CD4-positive, alpha-beta T cell treated with Interleukin-12 subunit alpha and Interleukin-12 subunit beta, for 1 hour (primary cell): ENCODE results near the gene NR2C2AP.

Experiments
- DNase-seq: peaks from one replicate; pipeline ENCODE4 v3.0.0-alpha.2; 2020

Gene NR2C2AP

DNA sequence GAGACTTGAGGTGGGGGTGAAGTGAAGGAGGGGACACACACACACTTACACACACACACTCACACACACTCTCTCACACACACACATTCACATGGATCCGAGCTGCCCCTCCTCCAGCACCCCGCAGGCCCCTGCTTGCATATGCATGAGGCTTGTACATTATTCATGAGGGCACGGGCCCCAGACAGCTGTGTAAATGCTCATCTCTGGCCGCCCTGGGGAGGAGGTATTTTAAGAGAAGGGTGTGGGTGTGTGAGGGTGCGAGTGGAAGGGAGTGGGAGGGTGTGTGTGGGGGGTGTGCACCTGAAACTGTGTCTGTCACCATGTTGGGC is 10.9 kb upstream of the NR2C2AP start:
- no peak for DNase-seq

GRCh38 chr19:19213426-19214158 is 10.4 kb upstream of the NR2C2AP start:
- no peak for DNase-seq

GRCh38 chr19:19212916-19213315 is 9.7 kb upstream of the NR2C2AP start:
- DNase-seq, result no peak

- no peak for DNase-seq
These were observed 8.5 kb upstream of the NR2C2AP start, which contains the start of gene NCAN for GRCh38 chr19:19211499-19212420. NCAN (plus strand) TSS chr19:19211958; CDS start chr19:19216954, 4,996 bp downstream.

- DNase-seq, result no peak
These were observed 6.2 kb upstream of the NR2C2AP start for GRCh38 chr19:19209372-19209771.

GRCh38 chr19:19207637-19208572 is 4.7 kb upstream of the NR2C2AP start:
- DNase-seq, result no peak

DNA sequence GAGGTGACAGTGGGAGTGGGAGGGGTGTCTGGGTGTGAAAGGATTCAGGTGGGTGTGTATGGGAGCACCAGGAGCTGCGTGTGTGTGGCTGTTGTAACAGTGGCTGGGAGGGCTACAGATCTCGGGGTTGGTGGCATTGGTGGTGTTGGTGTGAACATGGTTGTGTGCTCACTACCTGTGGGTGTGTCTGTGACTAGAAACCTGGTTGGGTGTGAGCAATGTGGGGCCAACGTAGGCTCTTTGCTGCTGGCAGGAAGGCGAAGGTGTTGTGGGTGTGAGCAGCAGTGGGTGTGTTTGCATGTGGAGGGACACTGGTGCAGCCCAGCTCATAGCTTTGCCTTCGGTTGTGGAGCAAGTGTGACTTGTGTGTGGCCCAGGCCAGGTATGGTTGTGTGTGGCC is 3.7 kb upstream of the NR2C2AP start:
- no peak for DNase-seq

GRCh38 chr19:19205416-19206410 is 2.5 kb upstream of the NR2C2AP start:
- DNase-seq, result no peak

- no peak for DNase-seq
These were observed 967 bp upstream of the NR2C2AP start for GRCh38 chr19:19204181-19204580.

DNA sequence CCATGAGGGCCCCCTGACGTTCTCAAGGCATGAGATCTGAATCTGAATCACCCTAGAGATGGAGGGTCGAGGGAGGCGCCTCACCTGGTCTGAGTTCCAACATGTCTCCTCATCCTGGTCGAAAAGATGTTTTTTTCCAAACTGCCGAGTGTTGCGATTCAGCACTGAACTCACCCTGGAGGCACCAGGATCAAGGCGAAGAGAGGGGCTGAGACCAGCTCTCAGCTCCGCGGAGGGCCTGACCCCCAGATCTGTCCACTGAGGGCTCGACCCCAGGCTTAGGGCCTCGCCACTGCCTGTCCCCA is 555 bp downstream of the NR2C2AP start:
- no peak for DNase-seq

DNA sequence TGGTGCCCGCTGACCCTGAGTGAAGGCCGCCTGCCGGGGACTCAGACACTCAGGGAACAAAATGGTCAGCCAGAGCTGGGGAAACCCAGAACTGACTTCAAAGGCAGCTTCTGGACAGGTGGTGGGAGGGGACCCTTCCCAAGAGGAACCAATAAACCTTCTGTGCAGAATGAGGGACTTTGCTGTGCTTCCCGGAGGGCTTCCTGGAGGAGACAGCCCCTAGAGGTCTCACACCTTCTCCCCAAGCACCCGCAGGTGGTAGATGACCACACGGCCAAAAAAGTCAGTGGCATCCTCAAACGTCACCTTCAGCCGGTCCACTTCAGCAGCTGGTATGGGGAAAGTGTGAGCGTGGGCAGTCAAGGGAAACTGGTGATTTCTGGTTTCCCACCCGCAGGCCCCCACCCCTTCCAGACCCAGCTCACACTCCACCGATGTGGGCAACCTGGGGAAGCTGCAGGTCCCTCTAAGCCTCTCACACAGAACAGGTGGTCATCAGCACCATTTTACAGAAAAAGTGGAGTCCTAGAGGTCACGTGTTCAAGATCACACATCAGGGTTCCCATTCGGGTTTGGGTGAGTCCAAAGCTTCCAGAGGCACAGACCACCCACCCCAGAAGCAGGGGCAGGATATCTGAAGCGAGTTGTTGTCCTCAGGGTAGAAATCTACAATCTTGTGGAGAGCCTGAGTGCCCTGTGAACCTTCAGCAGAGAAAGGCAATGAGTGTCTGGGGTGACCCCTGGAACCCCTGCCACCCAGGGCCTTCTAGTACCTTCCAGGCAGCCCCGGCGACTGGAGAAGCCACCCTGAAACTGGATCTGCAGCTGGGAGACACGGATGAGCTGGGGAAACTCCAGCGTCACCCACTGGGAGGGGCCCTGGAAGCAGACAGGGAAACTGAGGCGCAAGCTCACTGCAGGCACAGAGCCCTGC is 1.2 kb downstream of the NR2C2AP start:
- no peak for DNase-seq

DNA sequence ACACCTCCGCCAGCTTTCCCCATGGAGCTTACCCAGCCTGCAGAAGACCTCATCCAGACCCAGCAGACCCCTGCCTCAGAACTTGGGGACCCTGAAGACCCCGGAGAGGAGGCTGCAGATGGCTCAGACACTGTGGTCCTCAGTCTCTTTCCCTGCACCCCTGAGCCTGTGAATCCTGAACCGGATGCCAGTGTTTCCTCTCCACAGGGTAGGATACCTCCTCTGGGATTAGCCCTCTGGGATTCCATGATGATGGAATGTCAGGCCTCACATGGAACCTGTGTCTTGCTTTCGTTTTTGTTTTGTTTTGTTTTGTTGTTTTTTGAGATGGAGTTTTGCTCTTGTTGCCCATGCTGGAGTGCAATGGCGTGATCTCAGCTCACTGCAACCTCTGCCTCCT is 9.3 kb downstream of the NR2C2AP start:
- no peak for DNase-seq

- DNase-seq, result peak; percentile 29
These were observed 10.2 kb downstream of the NR2C2AP start for GRCh38 chr19:19192910-19193423.

DNA sequence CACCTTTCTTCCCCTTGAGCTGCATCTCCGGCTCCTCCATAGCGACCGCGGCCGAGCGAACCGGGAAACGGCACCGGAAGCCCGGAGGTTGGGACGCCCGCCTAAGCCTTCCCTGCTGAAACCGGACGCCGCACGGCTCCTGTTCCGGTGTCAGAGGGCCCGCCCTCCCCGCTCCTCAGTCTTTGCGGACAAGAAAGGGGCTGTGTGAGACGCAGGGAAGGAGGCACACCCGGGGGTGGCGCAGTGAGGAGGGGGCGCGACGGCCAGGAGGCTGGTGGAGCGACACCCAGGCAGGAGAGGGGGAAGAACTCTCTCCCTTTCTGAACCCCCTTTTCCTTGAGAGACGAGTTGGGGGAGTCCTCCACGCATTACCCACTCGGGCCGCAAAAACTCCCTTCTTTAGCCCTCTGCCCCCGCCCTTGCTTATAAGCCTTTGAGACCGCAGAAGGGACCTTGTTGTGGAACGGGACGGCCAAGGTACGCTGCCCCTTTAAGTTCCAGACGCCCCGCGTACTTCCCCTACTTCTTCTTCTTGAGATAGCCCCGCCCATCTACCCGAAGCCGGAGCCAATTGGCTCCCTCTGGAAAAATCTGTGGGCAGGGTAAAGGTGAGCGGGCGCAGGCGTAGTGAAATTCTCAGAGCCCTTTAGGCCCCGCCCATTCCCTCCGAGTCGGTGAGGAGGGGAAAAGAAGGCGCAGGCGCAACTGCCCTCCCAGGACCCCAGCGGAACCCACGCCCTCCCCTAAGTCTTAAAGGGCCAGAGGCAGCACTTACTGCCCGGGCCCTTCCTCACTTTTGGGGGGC is 10.9 kb downstream of the NR2C2AP start, which contains the start of the genes BORCS8 and RFXANK:
Gene BORCS8 (minus strand): TSS at position 75 of the 805 bp plus-strand sequence. CDS start 35 bp downstream, at position 40.
Gene RFXANK (plus strand): TSS at position 181 of the 805 bp plus-strand sequence. CDS start 1,689 bp downstream, outside the sequence.
- DNase-seq, result peak; percentile 99

- no peak for DNase-seq
These were observed 11.5 kb downstream of the NR2C2AP start for GRCh38 chr19:19191768-19192077.

DNA sequence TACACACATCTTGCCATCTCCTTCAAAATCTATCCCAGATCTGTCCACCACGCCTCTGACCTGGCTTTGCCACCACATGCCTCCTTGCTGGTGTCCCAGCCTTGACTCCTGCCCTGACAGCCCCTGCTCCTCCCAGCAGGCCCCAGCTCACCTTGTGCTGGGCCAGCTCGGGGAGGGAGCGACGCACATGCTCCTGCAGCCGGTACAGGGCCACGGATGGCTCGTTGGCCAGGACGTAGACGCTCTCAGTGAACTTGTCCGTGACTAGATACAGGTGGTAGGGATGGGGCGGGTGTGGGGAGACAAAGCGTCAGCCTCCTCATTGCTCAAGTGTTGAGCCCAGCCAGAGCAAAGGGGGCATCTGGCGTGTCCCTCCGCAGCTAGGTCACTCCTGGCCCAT is 16.5 kb downstream of the NR2C2AP start:
- DNase-seq, result no peak

- peak; percentile 73 for DNase-seq
These were observed 17.1 kb downstream of the NR2C2AP start for GRCh38 chr19:19185853-19186740.

DNA sequence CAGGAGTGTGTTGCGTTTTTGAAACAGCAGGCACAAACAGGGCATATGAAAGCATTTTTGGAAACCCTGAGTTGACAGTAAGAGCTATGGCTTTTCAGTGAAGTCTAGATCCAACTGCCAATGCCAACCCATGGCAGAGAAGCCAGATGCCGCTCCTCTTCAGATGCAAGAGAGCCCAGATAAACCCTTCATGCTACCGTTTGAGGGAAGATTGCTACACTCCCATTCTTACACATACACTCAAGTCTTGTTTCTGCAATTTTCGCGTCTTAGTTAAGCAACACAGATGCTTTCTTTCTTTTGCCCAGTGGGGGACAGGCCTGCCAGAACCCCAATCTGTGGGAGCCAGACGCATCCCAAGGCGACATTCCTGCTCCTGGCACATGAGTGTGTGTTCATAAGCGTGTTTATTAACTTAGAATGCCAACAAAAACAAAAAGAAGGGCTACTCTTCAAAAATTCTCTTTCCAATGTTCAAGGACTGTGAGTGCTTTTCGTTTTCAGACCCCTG is 21.7 kb downstream of the NR2C2AP start:
- no peak for DNase-seq
